ENCODE data around the gene THRSP. TPM values are rescaled to one million over a fixed set of nuclear protein-coding genes. Genes with fewer than 3 reads are reported as not detected.

The THRSP gene
- total and polyA plus RNA-seq, 4 donors = 30.9 to 90.1 (median 51.1) TPM; not detected in 1

- H3K36me3 ChIP-seq (ENCODE audit: control insufficient read depth in 4 of 4, insufficient read depth in 3 of 4, low read depth in 1 of 4, low read length in 3 of 4) = no peaks in the 10 kb centered on the region
- no peaks in the 10 kb centered on the region for H3K9me3 ChIP-seq (ENCODE audit: control insufficient read depth in 4 of 4, low read length in 3 of 4)
- H3K4me3 ChIP-seq (ENCODE audit: low read depth in 1 of 3, low read length in 3 of 3) = no peak overlapping the region
- H3K27me3 ChIP-seq (ENCODE audit: control insufficient read depth in 4 of 4, insufficient read depth in 4 of 4, low read length in 3 of 4) = no peaks in the 10 kb centered on the region
- no peak for DNase-seq (ENCODE audit: low spot score)
- H3K4me1 ChIP-seq (ENCODE audit: control insufficient read depth in 4 of 4, insufficient read depth in 4 of 4, low read length in 3 of 4) = peaks cover 0 to 14% (median 5%) of the 10 kb centered on the region in 4 donors
- 35% methylated on average over 7 of the region's 7 CpGs for WGBS
- no peak overlapping the region for H3K27ac ChIP-seq (ENCODE audit: low read depth in 1 of 2, low read length in 2 of 2)
- TF ChIP-seq MAX (IDR thresholded peaks at IDR 0.05) = no peak
- TF ChIP-seq YY1 (IDR thresholded peaks at IDR 0.05) = no peak
- no peak for TF ChIP-seq GABPA (IDR thresholded peaks at IDR 0.05 in 1 of 2, conservative IDR thresholded peaks at IDR 0.05 in 1 of 2)
- TF ChIP-seq RXRA (IDR thresholded peaks at IDR 0.05) = no peak
- TF ChIP-seq FOXA1 (IDR thresholded peaks at IDR 0.05) = no peak
- no peak overlapping the region for H3K9ac ChIP-seq (ENCODE audit: low read depth in 1 of 2, low read length in 2 of 2)
Measured at GRCh38 chr11:78030429-78031325, 33.0 kb upstream of the THRSP start.

GRCh38 chr11:78031629-78032028 is 32.0 kb upstream of the THRSP start:
- no peak overlapping the region for H3K27ac ChIP-seq (ENCODE audit: low read depth in 1 of 2, low read length in 2 of 2)
- WGBS = 97% methylated on average over 3 of the region's 3 CpGs
- no peak for TF ChIP-seq FOXA1 (IDR thresholded peaks at IDR 0.05)
- no peak for TF ChIP-seq REST (IDR thresholded peaks at IDR 0.05)
- peak in 1 of 2 donors; percentile 29 for TF ChIP-seq RXRA (IDR thresholded peaks at IDR 0.05)

GRCh38 chr11:78032090-78032489 is 31.6 kb upstream of the THRSP start:
- no peaks in the 10 kb centered on the region for H3K36me3 ChIP-seq (ENCODE audit: control insufficient read depth in 4 of 4, insufficient read depth in 3 of 4, low read depth in 1 of 4, low read length in 3 of 4)
- no peak for DNase-seq (ENCODE audit: low spot score)
- H3K27me3 ChIP-seq (ENCODE audit: control insufficient read depth in 4 of 4, insufficient read depth in 4 of 4, low read length in 3 of 4) = no peaks in the 10 kb centered on the region
- H3K9ac ChIP-seq (ENCODE audit: low read depth in 1 of 2, low read length in 2 of 2) = no peak overlapping the region
- no peak for TF ChIP-seq EGR1 (IDR thresholded peaks at IDR 0.05; ENCODE audit: low read depth in 2 of 2)
- no peak for TF ChIP-seq RAD21 (IDR thresholded peaks at IDR 0.05)
- H3K4me1 ChIP-seq (ENCODE audit: control insufficient read depth in 4 of 4, insufficient read depth in 4 of 4, low read length in 3 of 4) = peaks cover 0 to 21% (median 9%) of the 10 kb centered on the region in 4 donors
- H3K9me3 ChIP-seq (ENCODE audit: control insufficient read depth in 4 of 4, low read length in 3 of 4) = no peaks in the 10 kb centered on the region
- H3K27ac ChIP-seq (ENCODE audit: low read depth in 1 of 2, low read length in 2 of 2) = no peak overlapping the region
- no peak overlapping the region for H3K4me3 ChIP-seq (ENCODE audit: low read depth in 1 of 3, low read length in 3 of 3)

More at GRCh38 chr11:78031629-78032028, 32.0 kb upstream of the THRSP start:
- Histone ChIP-seq H3K9me3 (ENCODE audit: control insufficient read depth in 4 of 4, low read length in 3 of 4) (no peaks in the 10 kb centered on the region), H3K27me3 (ENCODE audit: control insufficient read depth in 4 of 4, insufficient read depth in 4 of 4, low read length in 3 of 4) (no peaks in the 10 kb centered on the region), H3K4me1 (ENCODE audit: control insufficient read depth in 4 of 4, insufficient read depth in 4 of 4, low read length in 3 of 4) (peaks cover 0 to 16% (median 7%) of the 10 kb centered on the region in 4 donors), H3K9ac (ENCODE audit: low read depth in 1 of 2, low read length in 2 of 2) (no peak overlapping the region), H3K36me3 (ENCODE audit: control insufficient read depth in 4 of 4, insufficient read depth in 3 of 4, low read depth in 1 of 4, low read length in 3 of 4) (no peaks in the 10 kb centered on the region), H3K4me3 (ENCODE audit: low read depth in 1 of 3, low read length in 3 of 3) (no peak overlapping the region)
- no peak for DNase-seq (ENCODE audit: low spot score)
